ENCODE results near the gene TVP23C. TPM values are rescaled to one million over a fixed set of nuclear protein-coding genes. Genes with fewer than 3 reads are reported as not detected.
"Not testable (repeated sequence)": the region's sequence is repeated elsewhere in the genome, so short reads cannot be mapped to it uniquely, and the experiment has no call there.

TVP23C gene
- total and polyA plus RNA-seq, 2 donors (not counting 3 experiments of a cell fraction or from before 2014, with no cell fraction given): 6.4 to 36.3 TPM

- peak; percentile 84 for FAIRE-seq
Measured at GRCh38 chr17:15589544-15590536, 26.6 kb upstream of the TVP23C start.

DNA sequence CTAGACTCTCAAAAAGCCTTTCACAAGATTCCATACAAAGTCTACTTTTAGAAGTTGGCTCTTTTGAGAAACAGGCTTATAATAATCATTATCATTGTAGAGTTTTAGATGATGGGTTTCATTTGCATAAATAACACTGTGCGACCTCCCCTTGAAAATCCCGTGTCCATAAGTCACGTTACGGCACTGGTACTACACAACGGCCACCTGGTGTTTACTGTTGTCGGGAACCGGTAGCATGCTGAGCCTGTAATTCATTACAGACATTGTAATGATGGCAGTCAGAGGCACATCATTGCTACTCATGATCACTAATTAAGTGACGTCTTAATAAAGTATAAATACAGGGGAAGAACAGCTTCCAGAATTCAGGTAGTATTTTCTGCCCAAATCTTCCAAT is 24.7 kb upstream of the TVP23C start:
- CTCF ChIA-PET; H3K27me3 ChIP-seq (ENCODE audit: control insufficient read depth in 2 of 2, insufficient read depth in 2 of 2, low read length in 2 of 2); H3K4me3 ChIP-seq (replicated peaks in 1 of 3; ENCODE audit: insufficient read depth in 1 of 3, low read depth in 1 of 3, low read length in 3 of 3); H3K36me3 ChIP-seq (ENCODE audit: control insufficient read depth in 2 of 2, extremely low read depth in 1 of 2, insufficient read depth in 2 of 2, low read length in 2 of 2); H3K79me2 ChIP-seq (ENCODE audit: control insufficient read depth, insufficient read depth, low read length); DNase-seq (ENCODE audit: low read depth, low spot score); H3K4me1 ChIP-seq (ENCODE audit: control insufficient read depth, extremely low read depth, insufficient read depth, low read length); H3K9ac ChIP-seq (replicated peaks; ENCODE audit: extremely low read depth, insufficient read depth, low read length); H3K9me1 ChIP-seq (replicated peaks; ENCODE audit: control insufficient read depth, extremely low read depth, insufficient read depth, low read length); H3K27ac ChIP-seq (ENCODE audit: insufficient read depth, low read depth, low read length); H2AFZ ChIP-seq (ENCODE audit: low read depth, low read length); POLR2A ChIA-PET; intact Hi-C loops (cut with micrococcal nuclease); dilution Hi-C loops (cut with MboI; ENCODE audit: extremely low pct_ligation_motif_present, low sequenced_read_pairs); H3K4me2 ChIP-seq (ENCODE audit: insufficient read depth, low read length); FAIRE-seq; H3K9me3 ChIP-seq (replicated peaks; ENCODE audit: control insufficient read depth, insufficient read depth, low read length); BruUV-seq (replicated peaks); H4K20me1 ChIP-seq (replicated peaks; ENCODE audit: control insufficient read depth, extremely low read depth, insufficient read depth, low read length): not testable (repeated sequence)

More at GRCh38 chr17:15589544-15590536, 26.6 kb upstream of the TVP23C start:
- CTCF ChIA-PET; H3K4me2 ChIP-seq (ENCODE audit: insufficient read depth, low read length); H3K4me1 ChIP-seq (ENCODE audit: control insufficient read depth, extremely low read depth, insufficient read depth, low read length); H3K9me3 ChIP-seq (replicated peaks; ENCODE audit: control insufficient read depth, insufficient read depth, low read length); H3K4me3 ChIP-seq (replicated peaks in 1 of 3; ENCODE audit: insufficient read depth in 1 of 3, low read depth in 1 of 3, low read length in 3 of 3); dilution Hi-C loops (cut with MboI; ENCODE audit: extremely low pct_ligation_motif_present, low sequenced_read_pairs); POLR2A ChIA-PET; H3K9ac ChIP-seq (replicated peaks; ENCODE audit: extremely low read depth, insufficient read depth, low read length); H3K36me3 ChIP-seq (ENCODE audit: control insufficient read depth in 2 of 2, extremely low read depth in 1 of 2, insufficient read depth in 2 of 2, low read length in 2 of 2); H3K27me3 ChIP-seq (ENCODE audit: control insufficient read depth in 2 of 2, insufficient read depth in 2 of 2, low read length in 2 of 2); H4K20me1 ChIP-seq (replicated peaks; ENCODE audit: control insufficient read depth, extremely low read depth, insufficient read depth, low read length); H3K79me2 ChIP-seq (ENCODE audit: control insufficient read depth, insufficient read depth, low read length); intact Hi-C loops (cut with micrococcal nuclease); H3K9me1 ChIP-seq (replicated peaks; ENCODE audit: control insufficient read depth, extremely low read depth, insufficient read depth, low read length); H3K27ac ChIP-seq (ENCODE audit: insufficient read depth, low read depth, low read length): not testable (repeated sequence)
- TSS peak; percentile 42 for BruUV-seq (replicated peaks)
- peak; percentile 21 for DNase-seq (ENCODE audit: low read depth, low spot score)
- peak overlapping the region; percentile 51 for H2AFZ ChIP-seq (ENCODE audit: low read depth, low read length)

GRCh38 chr17:15583313-15583712 is 20.0 kb upstream of the TVP23C start:
- H3K9me3 ChIP-seq (replicated peaks; ENCODE audit: control insufficient read depth, insufficient read depth, low read length); intact Hi-C loops (cut with micrococcal nuclease); H3K9ac ChIP-seq (replicated peaks; ENCODE audit: extremely low read depth, insufficient read depth, low read length); FAIRE-seq; POLR2A ChIA-PET; H3K4me3 ChIP-seq (replicated peaks in 1 of 3; ENCODE audit: insufficient read depth in 1 of 3, low read depth in 1 of 3, low read length in 3 of 3); dilution Hi-C loops (cut with MboI; ENCODE audit: extremely low pct_ligation_motif_present, low sequenced_read_pairs); DNase-seq (ENCODE audit: low read depth, low spot score); BruUV-seq (replicated peaks); H3K27ac ChIP-seq (ENCODE audit: insufficient read depth, low read depth, low read length); H3K4me1 ChIP-seq (ENCODE audit: control insufficient read depth, extremely low read depth, insufficient read depth, low read length); H3K27me3 ChIP-seq (ENCODE audit: control insufficient read depth in 2 of 2, insufficient read depth in 2 of 2, low read length in 2 of 2); H3K36me3 ChIP-seq (ENCODE audit: control insufficient read depth in 2 of 2, extremely low read depth in 1 of 2, insufficient read depth in 2 of 2, low read length in 2 of 2); CTCF ChIA-PET; H3K79me2 ChIP-seq (ENCODE audit: control insufficient read depth, insufficient read depth, low read length); H2AFZ ChIP-seq (ENCODE audit: low read depth, low read length); H3K9me1 ChIP-seq (replicated peaks; ENCODE audit: control insufficient read depth, extremely low read depth, insufficient read depth, low read length); H4K20me1 ChIP-seq (replicated peaks; ENCODE audit: control insufficient read depth, extremely low read depth, insufficient read depth, low read length); H3K4me2 ChIP-seq (ENCODE audit: insufficient read depth, low read length): not testable (repeated sequence)

- BruUV-seq (replicated peaks); H3K79me2 ChIP-seq (ENCODE audit: control insufficient read depth, insufficient read depth, low read length); POLR2A ChIA-PET; H2AFZ ChIP-seq (ENCODE audit: low read depth, low read length); H3K27ac ChIP-seq (ENCODE audit: insufficient read depth, low read depth, low read length); H3K27me3 ChIP-seq (ENCODE audit: control insufficient read depth in 2 of 2, insufficient read depth in 2 of 2, low read length in 2 of 2); H3K9me1 ChIP-seq (replicated peaks; ENCODE audit: control insufficient read depth, extremely low read depth, insufficient read depth, low read length); FAIRE-seq; dilution Hi-C loops (cut with MboI; ENCODE audit: extremely low pct_ligation_motif_present, low sequenced_read_pairs); H3K4me2 ChIP-seq (ENCODE audit: insufficient read depth, low read length); CTCF ChIA-PET; H3K9me3 ChIP-seq (replicated peaks; ENCODE audit: control insufficient read depth, insufficient read depth, low read length); DNase-seq (ENCODE audit: low read depth, low spot score); intact Hi-C loops (cut with micrococcal nuclease); H3K4me3 ChIP-seq (replicated peaks in 1 of 3; ENCODE audit: insufficient read depth in 1 of 3, low read depth in 1 of 3, low read length in 3 of 3); H3K36me3 ChIP-seq (ENCODE audit: control insufficient read depth in 2 of 2, extremely low read depth in 1 of 2, insufficient read depth in 2 of 2, low read length in 2 of 2); H4K20me1 ChIP-seq (replicated peaks; ENCODE audit: control insufficient read depth, extremely low read depth, insufficient read depth, low read length); H3K4me1 ChIP-seq (ENCODE audit: control insufficient read depth, extremely low read depth, insufficient read depth, low read length); H3K9ac ChIP-seq (replicated peaks; ENCODE audit: extremely low read depth, insufficient read depth, low read length): not testable (repeated sequence)
Measured at GRCh38 chr17:15581462-15581861, 18.2 kb upstream of the TVP23C start.

Data from endothelial cell of umbilical vein (primary cell).